HepG2 (cell line): Measurements from ENCODE around the gene GTF2A1L. TPM values are rescaled to one million over a fixed set of nuclear protein-coding genes. Genes with fewer than 3 reads are reported as not detected.
A peak's percentile ranks its signal among the peaks of the same experiment; 100 is the strongest.

Source experiments
- ATAC-seq: fragments of 200-7000 bp; cut with Tn5 transposase; 3 replicates; pipeline ENCODE4 v1.9.1; 2020; ENCODE audit warnings: mild to moderate bottlenecking, moderate library complexity
- BruUV-seq: library from RNA; stranded (reverse); fragments of 400-500 nt; replicated peaks from 2 replicates; lab custom pipeline; 2021; lab: Mats Ljungman, UMichigan
- CTCF ChIA-PET: fragments of 300-600 bp; formaldehyde crosslinking; extraction: SDS; loops from one replicate; lab custom pipeline; 2021; ENCODE audit warnings: low total read pairs, inconsistent platforms, low intra/inter-chr PET ratio; lab: Yijun Ruan, JAX
- POLR2A ChIA-PET: fragments of 350-600 bp; sonication (Branson Sonifier 250); formaldehyde crosslinking; loops from one replicate; lab custom pipeline; 2020; ENCODE audit warnings: antibody characterized with exemption, inconsistent platforms; lab: Yijun Ruan, JAX
- DNase-seq: peaks from one replicate; pipeline ENCODE4 v3.0.0-alpha.2; 2015; ENCODE audit warnings: low spot score
- FAIRE-seq: peaks from 3 replicates; lab custom pipeline; 2011; peaks lifted over from hg19 to GRCh38; lab: Jason Lieb, UNC
- H2AFZ ChIP-seq: one replicate; pipeline ENCODE4 v1.6.1; 2011; ENCODE audit warnings: low read length, inconsistent platforms
- H3K27ac ChIP-seq: fragments of 300-600 bp; 3 replicates; pipeline ENCODE4 v1.8.0; 2011; ENCODE audit warnings: mixed run types, mild to moderate bottlenecking, mixed read lengths, low read length, inconsistent platforms; ENCODE audit not compliant: insufficient read depth; ENCODE audit errors: extremely low read length
- H3K27me3 ChIP-seq, 2 experiments: fragments of 200-600 bp in 1 of 2; 2 replicates in 1 of 2; 3 replicates in 1 of 2; pipeline versions ENCODE4 v1.6.0 to v1.8.0; 2011; ENCODE audit warnings: low read length in 2 of 2, mild to moderate bottlenecking in 2 of 2, moderate library complexity in 2 of 2, inconsistent platforms in 1 of 2; ENCODE audit not compliant: insufficient read depth in 2 of 2, control insufficient read depth in 1 of 2
- H3K36me3 ChIP-seq, 2 experiments: fragments of 200-600 bp in 1 of 2; replicated peaks in 1 of 2; 2 replicates in 1 of 2; 3 replicates in 1 of 2; pipeline versions ENCODE4 v1.5.1 to v1.8.0; 2011; ENCODE audit warnings: low read length in 2 of 2, inconsistent platforms in 1 of 2; ENCODE audit not compliant: insufficient read depth in 2 of 2, control insufficient read depth in 1 of 2
- H3K4me1 ChIP-seq: 2 replicates; pipeline ENCODE4 v1.5.1; 2012; ENCODE audit warnings: low read length, inconsistent platforms; ENCODE audit not compliant: insufficient read depth
- H3K4me2 ChIP-seq: 2 replicates; pipeline ENCODE4 v1.6.0; 2011; ENCODE audit warnings: low read depth, low read length, inconsistent platforms
- H3K4me3 ChIP-seq, 3 experiments: fragments of 200-600 bp in 1 of 3; sonication (generic), shearing (Covaris generic) in 1 of 3; replicated peaks in 1 of 3; 2 replicates each; pipeline ENCODE4 v1.5.1; 2011 to 2016; ENCODE audit warnings: low read length in 3 of 3, inconsistent platforms in 2 of 3, low read depth in 2 of 3, mild to moderate bottlenecking in 2 of 3, control low read depth in 1 of 3, mixed read lengths in 1 of 3; ENCODE audit not compliant: insufficient read depth in 1 of 3
- H3K79me2 ChIP-seq: one replicate; pipeline ENCODE4 v1.6.1; 2011; ENCODE audit warnings: low read length, inconsistent platforms; ENCODE audit not compliant: insufficient read depth
- H3K9ac ChIP-seq: 2 replicates; pipeline ENCODE4 v1.6.0; 2011; ENCODE audit warnings: mild to moderate bottlenecking, low read depth, low read length, inconsistent platforms; ENCODE audit not compliant: insufficient read depth
- H3K9me3 ChIP-seq: 2 replicates; pipeline ENCODE4 v1.5.1; 2012; ENCODE audit warnings: mild to moderate bottlenecking, low read length
- H4K20me1 ChIP-seq: 2 replicates; pipeline ENCODE4 v1.6.0; 2011; ENCODE audit warnings: inconsistent platforms, mild to moderate bottlenecking, low read length, moderate library complexity; ENCODE audit not compliant: insufficient read depth
- KLF15 ChIP-seq: sonication (generic); formaldehyde crosslinking; IDR thresholded peaks from 2 replicates; pipeline ENCODE4 v1.8.1; 2023; ENCODE audit warnings: borderline replicate concordance, mild to moderate bottlenecking, inconsistent platforms, missing genetic modification reagents, mixed read lengths
- MAFF ChIP-seq: IDR thresholded peaks from 2 replicates; pipeline ENCODE4 v1.6.1; 2011; ENCODE audit warnings: low read depth, low read length, improper control_type of control experiment
- MAFK ChIP-seq, 2 experiments: IDR thresholded peaks in 1 of 2; conservative IDR thresholded peaks in 1 of 2; 2 replicates each; pipeline ENCODE4 v1.6.1; 2011; ENCODE audit warnings: improper control_type of control experiment in 2 of 2, low read length in 2 of 2
- MTA3 ChIP-seq: sonication (generic); formaldehyde crosslinking; IDR thresholded peaks from 2 replicates; pipeline ENCODE4 v1.4.0; 2020; ENCODE audit warnings: missing genetic modification reagents
- MYC ChIP-seq: sonication (generic); formaldehyde crosslinking; IDR thresholded peaks from 2 replicates; pipeline ENCODE4 v1.9.0; 2021; ENCODE audit warnings: missing genetic modification reagents, borderline replicate concordance
- NR2F2 ChIP-seq: IDR thresholded peaks from 2 replicates; pipeline ENCODE4 v1.6.1; 2012; ENCODE audit warnings: low read depth, inconsistent platforms, borderline replicate concordance
- ZNF691 ChIP-seq: sonication (generic); formaldehyde crosslinking; IDR thresholded peaks from 2 replicates; pipeline ENCODE4 v1.4.0; 2020; ENCODE audit warnings: missing genetic modification reagents, low read depth, mild to moderate bottlenecking, borderline replicate concordance
- ZNF772 ChIP-seq: sonication (generic); formaldehyde crosslinking; IDR thresholded peaks from 2 replicates; pipeline ENCODE4 v1.5.0; 2020; ENCODE audit warnings: mild to moderate bottlenecking, missing genetic modification reagents
- ZNF773 ChIP-seq: sonication (generic); formaldehyde crosslinking; IDR thresholded peaks from 2 replicates; pipeline ENCODE4 v1.4.0; 2020; ENCODE audit warnings: missing genetic modification reagents, borderline replicate concordance
- ZNF879 ChIP-seq: sonication (generic); formaldehyde crosslinking; IDR thresholded peaks from 2 replicates; pipeline ENCODE4 v1.8.1; 2023; ENCODE audit warnings: missing genetic modification reagents
- WGBS: methylation state at CpG from one replicate; pipeline ENCODE4 v1.1.6; 2017; ENCODE audit warnings: low lambda C conversion rate; 5-methylcytosine and 5-hydroxymethylcytosine counted together
- in situ Hi-C: cut with HindIII; loops from 2 replicates; pipeline ENCODE4 v1.10.0; 2017; ENCODE audit warnings: low pct_unique_long_range_greater_than_20kb; ENCODE audit not compliant: extremely low pct_ligation_motif_present
- intact Hi-C: fragments of 100-400 bp; cut with micrococcal nuclease; formaldehyde crosslinking; loops from one replicate; pipeline ENCODE4 v1.10.0; 2022; ENCODE audit not compliant: unreplicated experiment
- polyA plus RNA-seq, 8 experiments: library from polyadenylated mRNA; depleted of rRNA in 3 of 8; stranded (reverse) in 7 of 8; unstranded in 1 of 8; fragments of >200 nt; fragmentation: Illumina TruSeq in 4 of 8; extraction: Trizol in 4 of 8; gene quantifications; 2 replicates each; pipeline versions ENCODE4 v1.2.1 to v1.2.3, GENCODE V29; 2011 to 2016; ENCODE audit warnings: low read depth in 4 of 8, missing spikeins in 1 of 8, mixed read lengths in 1 of 8; ENCODE audit not compliant: insufficient read depth in 1 of 8
- total RNA-seq, 5 experiments: library from RNA; depleted of rRNA; stranded (reverse); fragments of >200 nt; fragmentation: Illumina TruSeq; extraction: Trizol; gene quantifications; 2 replicates each; pipeline ENCODE4 v1.2.3, GENCODE V29; 2016; ENCODE audit warnings: low read depth in 1 of 5

Gene GTF2A1L
- total and polyA plus RNA-seq, 2 of the 13 experiments (the other 11 are each of a cell fraction or from before 2014, with no cell fraction given) = not detected

DNA sequence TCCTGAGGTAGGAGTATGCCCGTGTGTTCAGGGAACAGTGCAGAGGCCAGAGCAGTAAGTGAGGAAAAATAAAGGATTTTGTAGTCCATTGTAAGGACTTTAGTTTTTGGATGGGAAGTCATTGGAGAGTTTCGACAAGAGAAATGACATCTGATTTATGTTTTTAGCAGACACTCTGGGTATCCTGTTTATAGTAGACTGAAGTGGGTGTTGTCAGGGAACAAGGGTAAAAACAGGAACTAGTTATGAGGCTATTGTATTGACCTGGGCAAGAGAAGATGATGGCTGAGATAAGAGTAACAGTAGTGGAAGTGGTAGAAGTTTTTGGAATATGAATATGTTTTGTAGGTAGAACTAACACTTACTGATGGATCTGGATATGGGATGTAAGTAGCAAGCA, 59.8 kb downstream of the GTF2A1L start (continued):
- no peak for TF ChIP-seq ZNF773 (CRISPR knock-in tag)
- TF ChIP-seq ZNF879 (CRISPR knock-in tag) = no peak
- no peak for TF ChIP-seq KLF15
- no peak for TF ChIP-seq NR2F2
- no peak for TF ChIP-seq MTA3 (CRISPR knock-in tag)

DNA sequence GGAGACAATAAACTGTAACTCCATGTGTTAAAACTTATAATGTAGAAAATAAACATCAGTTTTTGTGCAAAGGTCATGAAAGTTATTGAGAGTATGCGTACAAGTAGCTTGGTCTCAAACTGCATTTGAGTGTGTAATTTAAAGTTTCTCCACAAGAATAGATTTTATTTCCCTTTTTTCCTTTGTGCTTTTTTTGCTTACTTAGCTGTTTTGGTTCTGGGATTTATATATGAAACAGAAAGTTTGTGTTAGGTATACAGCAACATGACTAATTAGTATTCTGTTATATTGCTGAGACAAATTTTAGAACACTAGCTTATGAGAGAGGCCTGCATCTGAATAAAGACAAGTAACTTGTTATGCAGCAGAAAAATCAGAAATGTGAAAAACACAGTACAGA, 67.5 kb downstream of the GTF2A1L start:
- BruUV-seq = no TSS peak
- in situ Hi-C loops = no loop called here
- DNase-seq (no peak), FAIRE-seq (no peak), ATAC-seq (no peak)
- intact Hi-C loops = no loop called here
- Histone ChIP-seq H3K4me1 (no peaks in the 10 kb centered on the region), H3K27ac (no peak overlapping the region), H4K20me1 (no peaks in the 10 kb centered on the region), H3K9me3 (no peaks in the 10 kb centered on the region), H3K27me3 (no peaks in the 10 kb centered on the region), H3K9ac (no peak overlapping the region), H2AFZ (no peak overlapping the region), H3K36me3 (no peaks in the 10 kb centered on the region), H3K79me2 (no peaks in the 10 kb centered on the region), H3K4me3 (no peak overlapping the region), H3K4me2 (no peak overlapping the region)
- TF ChIP-seq ZNF691 (CRISPR knock-in tag) (no peak), MAFK (conservative IDR thresholded peaks at IDR 0.05 in 1 of 2, IDR thresholded peaks at IDR 0.05 in 1 of 2; ENCODE audit: low read length in 2 of 2) (peak; percentile 92 to 94), ZNF772 (no peak), MAFF (peak; percentile 91), MYC (CRISPR knock-in tag) (no peak)
- ChIA-PET CTCF (no interaction called here), POLR2A (no interaction called here)
- whole genome bisulfite sequencing = 22% methylated on average over 1 of the region's 1 CpG
